GM19452 (cell line): Measurements from ENCODE around the gene TPT1.
"Not testable (repeated sequence)": the region's sequence is repeated elsewhere in the genome, so short reads cannot be mapped to it uniquely, and the experiment has no call there.

Source experiments
- ATAC-seq: cut with Tn5 transposase; IDR thresholded peaks from one replicate; pipeline ENCODE4 v1.9.1; 2021; ENCODE audit not compliant: unreplicated experiment

The TPT1 gene

DNA sequence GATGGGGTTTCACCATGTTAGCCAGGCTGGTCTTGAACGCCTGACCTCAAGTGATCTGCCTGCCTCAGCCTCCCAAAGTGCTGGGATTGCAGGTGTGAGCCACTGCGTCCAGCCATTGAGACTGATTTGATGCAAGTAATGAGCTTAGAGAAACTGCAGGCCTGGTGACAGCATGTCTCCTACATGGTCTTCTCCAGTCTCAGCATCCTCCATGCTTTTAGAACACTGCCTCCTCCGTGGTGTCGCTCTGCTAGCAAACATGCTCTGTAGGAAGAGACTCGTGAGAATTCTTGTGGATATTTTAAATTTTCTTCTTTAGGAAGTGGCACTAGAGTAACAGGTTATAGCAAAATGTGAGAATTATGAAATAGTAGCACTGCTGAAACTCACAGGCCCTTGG, 37.1 kb downstream of the TPT1 start:
- ATAC-seq: no peak

DNA sequence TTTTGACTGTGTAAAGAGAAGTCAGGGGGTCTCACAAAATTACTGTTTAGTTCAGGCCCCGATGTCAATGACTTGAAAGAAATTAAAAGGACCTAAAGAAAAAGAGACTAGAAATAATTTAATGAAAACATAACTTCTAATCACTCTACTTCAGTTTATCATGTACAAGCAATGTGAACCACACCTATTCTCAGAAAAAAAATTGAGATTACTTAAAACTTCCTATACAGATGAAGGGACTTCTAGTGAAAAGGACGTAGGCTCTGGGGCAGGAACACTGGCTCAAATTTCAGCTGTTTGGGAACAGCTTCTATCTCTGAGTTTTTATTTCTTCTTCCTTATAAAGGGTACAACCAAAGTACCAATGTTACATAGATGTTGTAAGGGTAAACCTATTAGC, 38.0 kb downstream of the TPT1 start:
- ATAC-seq: no peak

DNA sequence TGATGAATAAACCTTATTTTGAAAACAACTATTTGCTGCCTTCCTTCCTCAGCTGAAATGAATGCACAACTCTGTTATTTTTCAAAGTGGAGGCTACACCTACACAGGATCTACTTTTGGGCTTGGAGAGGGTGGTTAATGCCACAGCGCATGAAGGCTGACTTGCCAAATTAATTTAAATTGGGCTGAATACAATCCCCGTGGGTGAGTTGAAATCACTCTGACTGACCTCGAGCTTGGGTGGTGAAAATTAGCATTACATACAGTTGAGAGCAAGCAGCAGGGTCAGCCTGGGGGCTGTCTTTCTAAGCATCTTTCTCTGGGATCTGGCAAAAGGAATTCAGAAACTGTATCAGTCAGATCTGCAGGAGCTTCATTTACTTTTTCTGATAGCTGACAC, 38.5 kb downstream of the TPT1 start:
- no peak for ATAC-seq

DNA sequence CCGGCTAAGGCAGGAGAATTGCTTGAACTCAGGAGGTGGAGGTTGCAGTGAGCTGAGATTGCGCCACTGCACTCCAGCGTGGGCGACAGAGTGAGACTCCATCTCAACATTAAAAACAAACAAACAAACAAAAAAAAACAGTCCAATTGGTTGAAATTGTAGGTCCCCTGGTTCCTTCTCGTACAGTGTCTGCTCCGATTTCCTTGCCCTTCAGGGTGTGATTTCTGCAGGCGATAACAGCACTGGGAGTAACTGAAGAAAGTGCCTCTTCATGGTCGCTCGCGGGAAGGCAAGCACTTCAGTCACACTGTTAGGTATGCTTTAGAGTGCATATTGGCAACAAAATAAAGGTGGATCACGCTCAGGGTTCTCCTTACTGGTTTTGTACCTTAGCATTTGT, 39.7 kb downstream of the TPT1 start:
- ATAC-seq: no peak

DNA sequence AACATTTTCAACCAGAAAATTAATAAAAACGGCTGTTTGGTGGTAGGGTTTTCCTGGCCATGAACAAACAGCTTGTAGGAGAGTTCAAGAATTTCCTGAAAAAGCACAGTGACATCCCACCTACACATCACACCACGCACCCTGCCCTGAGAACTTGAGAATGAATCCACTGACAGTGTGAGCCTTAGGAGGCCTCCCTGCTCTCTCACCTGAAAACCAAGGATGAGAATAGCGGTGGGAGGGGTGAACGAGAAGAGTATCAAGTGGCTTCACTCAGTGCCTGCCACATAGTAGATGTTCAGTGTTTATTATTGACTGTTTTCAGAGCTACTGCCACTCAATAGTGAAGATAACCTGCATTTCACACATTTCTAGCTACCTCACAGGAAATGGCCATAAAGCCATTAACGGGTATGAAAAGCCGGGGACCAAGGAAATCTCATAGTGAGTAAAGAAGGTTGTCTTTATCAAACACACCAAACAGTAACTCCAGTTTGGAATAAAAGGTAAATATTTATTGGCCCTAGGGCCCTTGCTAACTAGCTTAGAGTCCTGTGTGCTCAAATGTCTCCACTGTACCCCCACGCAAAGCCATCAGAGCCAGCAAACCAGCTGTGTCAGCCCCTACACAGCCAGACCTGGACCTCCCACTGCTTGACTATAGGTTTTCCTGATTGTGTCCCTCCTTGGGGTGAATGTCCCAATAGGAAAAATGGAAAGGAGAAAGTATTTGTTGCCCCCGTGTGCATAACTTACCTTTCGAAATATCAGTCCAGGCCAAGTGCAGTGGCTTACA, 40.6 kb downstream of the TPT1 start:
- ATAC-seq: no peak

DNA sequence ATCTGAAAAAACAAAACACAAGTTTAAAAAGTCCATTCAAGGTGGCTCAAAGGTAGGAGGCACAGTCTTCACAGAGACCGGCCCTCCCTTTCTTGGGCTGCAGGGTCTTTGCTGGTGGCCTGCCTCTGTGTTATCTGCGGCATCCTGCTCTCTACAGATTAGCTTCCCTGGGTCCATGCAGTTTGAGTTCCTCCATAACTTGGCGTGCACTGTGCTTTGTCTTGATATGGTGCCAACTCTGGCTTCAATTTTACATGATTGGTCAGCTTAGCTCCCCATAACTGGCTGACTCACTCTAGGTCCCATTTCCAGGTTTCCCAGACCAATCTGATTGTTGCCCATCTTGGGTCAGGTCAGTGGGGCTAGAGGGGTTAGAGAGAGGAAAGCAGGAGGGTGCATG, 41.8 kb downstream of the TPT1 start:
- ATAC-seq: no peak

DNA sequence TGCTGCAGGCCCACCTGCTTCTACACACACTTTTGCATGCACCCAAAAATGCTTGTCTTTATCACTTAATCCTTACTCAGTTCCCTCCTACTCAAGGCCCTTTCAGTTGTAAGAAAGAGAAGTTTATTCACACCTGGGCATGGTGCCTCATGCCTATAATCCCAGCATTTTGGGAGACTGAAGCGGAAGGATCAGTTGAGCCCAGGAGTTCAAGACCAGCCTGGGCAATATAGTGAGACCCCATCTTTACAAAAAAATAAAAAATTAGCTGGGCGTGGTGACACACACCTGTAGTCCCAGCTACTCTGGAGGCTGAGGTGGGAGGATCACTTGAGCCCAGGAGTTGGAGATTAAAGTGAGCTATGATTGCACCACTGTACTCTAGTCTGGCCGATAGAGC, 42.4 kb downstream of the TPT1 start:
- not testable (repeated sequence) for ATAC-seq

DNA sequence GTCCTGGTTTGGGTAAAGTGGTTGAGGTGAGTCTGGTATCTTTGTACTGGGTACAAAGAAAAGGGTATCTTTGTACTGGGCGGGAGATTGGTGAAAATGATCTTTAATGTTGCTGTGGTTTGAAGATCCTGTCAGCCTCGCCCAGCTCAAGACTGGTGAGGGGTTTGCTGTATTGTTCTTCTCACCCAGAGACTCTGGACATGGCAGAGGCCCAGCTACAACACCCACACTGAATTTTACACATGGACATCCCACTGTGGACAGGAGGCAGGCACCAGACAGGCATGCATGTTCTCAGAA, 42.8 kb downstream of the TPT1 start:
- no peak for ATAC-seq

DNA sequence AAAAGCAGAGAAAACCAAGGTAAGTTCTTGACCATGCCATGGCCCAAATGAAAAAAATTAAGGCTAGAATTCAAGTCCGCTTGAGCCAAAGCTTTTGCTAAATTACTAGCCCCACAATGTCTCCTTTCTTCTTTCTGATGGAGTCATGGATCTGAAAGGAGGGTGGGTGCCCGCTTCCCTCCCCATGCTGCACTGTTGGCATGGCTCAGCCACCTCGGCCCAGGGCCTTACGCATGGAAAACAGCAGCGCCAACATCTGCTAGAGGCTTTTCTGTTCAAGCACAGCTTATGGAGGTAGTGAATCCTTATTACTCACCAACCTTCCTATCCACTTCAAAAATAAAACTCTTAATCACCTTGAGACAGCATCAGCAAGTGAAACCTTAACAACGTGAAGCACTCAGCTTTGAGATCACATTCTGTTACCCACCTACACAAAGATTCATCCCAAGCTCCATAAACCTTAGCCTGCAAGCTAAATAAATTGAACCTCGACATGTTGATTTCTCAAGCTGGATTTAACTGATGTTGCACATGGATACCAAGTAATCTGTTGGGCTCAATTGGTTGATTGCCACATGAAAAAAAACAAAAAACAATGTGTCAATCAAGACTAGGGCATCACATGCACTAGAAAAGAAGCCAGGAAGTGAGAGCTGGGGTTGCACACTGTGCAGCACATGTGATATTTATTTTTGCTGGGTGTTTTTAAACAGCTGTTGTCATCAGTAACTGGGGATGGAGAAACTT, 43.4 kb downstream of the TPT1 start:
- ATAC-seq: no peak

DNA sequence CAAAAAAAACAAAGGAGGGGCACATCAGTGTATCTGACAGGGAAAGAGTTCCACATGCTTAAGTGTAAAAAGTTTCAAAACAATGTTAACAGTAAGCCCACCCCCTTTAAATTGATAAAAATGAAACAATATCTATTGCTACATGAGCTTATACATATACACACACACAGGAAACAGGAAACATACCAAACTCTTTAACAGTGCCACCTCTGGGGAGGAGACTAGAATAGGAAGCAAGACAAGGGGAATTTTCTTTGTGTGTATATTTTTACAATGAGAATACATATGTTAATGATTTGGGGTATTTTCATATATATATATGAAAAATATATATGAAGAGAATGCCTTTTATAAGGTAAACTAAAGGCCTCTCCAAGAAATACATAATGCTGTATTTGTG, 44.7 kb downstream of the TPT1 start:
- ATAC-seq: no peak

DNA sequence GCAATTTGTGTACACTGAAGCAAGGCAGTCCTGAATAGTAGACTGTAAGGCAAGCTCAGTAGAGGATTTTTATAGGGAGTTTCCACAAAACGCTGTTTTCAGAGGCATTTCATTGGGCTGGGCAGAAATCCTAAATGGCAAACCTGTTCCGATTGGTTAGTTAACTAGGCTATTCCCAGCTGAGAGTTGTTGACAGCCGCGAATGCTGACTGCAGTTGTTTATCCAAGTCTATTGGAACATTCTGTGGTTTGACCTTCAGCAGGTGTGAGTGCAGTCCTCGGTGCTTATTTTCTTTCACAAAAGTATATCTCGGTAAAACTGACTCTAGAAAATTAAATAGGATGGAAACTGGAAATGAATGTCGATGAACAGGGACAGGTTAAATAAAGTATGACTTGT, 45.4 kb downstream of the TPT1 start:
- ATAC-seq: no peak

DNA sequence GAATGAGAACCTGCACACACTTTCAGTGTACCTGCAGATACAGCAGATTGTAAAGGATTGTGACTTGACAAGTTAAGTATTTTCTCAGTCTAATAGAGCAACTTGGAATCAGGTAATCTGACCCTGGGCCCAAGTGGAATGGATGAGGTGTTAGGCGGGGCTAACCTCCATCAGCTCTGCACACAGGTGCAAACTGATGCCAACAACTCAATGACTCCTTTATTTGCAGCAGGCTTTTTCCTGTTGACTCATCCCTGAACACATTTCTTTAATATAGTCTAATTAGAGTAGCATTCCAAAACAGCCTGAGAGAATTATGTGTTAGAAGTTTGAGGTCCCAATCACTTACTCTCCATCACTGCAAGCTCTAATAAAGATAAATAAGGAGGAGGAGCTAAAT, 48.8 kb downstream of the TPT1 start:
- no peak for ATAC-seq

DNA sequence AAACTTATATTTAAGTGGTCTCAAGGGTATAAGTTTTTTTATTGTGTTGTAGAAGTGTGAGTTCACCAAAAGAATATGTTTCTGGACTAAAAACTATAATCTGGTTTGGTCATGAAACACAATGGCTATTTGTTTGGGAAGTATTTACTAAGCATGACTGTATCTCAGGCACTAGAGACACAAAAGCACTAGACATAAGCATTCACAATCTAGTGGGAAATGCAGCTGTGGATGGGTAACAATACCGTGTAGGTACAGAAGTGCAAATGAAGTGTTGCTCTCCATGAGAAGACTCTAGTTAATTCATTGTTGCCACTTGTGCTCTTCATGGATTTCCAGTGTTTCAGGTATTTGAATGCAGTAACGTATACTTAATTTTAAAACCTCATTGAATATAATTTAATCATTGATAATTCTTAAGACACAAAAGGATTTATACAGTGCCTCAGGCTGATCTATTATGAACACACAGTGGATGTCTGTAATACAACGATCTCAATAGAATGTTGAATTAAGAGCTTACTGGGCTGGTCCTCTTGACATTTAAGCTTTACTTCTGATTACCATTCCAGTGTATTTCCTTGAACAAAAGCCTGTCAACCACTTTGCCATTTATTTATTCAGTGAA, 50.9 kb downstream of the TPT1 start:
- no peak for ATAC-seq
